ENCODE measurements around the gene LRRD1. TPM values are rescaled to one million over a fixed set of nuclear protein-coding genes. Genes with fewer than 3 reads are reported as not detected.

The LRRD1 gene
- total RNA-seq, 1 experiment from 2014 or later, result not detected

GRCh38 chr7:92161271-92161670, 17.7 kb downstream of the LRRD1 start:
- Histone ChIP-seq H2AK5ac (ENCODE audit: insufficient read length, low read length) (no peak overlapping the region), H2BK120ac (ENCODE audit: low read depth, low read length, poor library complexity, severe bottlenecking) (no peak overlapping the region), H3K23ac (ENCODE audit: insufficient read length, low read depth, low read length) (no peak overlapping the region), H3K4me2 (ENCODE audit: insufficient read depth, insufficient read length, low read length) (no peak overlapping the region), H3T11ph (ENCODE audit: low read length) (no peak overlapping the region), H3K14ac (ENCODE audit: insufficient read depth, low read length) (no peak overlapping the region), H3K9ac (ENCODE audit: extremely low read depth, insufficient read length, low read length) (no peak overlapping the region), H3K27ac (ENCODE audit: insufficient read length, low read depth, low read length) (no peak overlapping the region), H3K4me1 (ENCODE audit: insufficient read depth, low read length) (no peaks in the 10 kb centered on the region), H3K9me3 (ENCODE audit: control insufficient read depth, low read depth, low read length) (no peaks in the 10 kb centered on the region), H2BK12ac (ENCODE audit: insufficient read length, low read depth, low read length) (no peak overlapping the region), H3K18ac (ENCODE audit: insufficient read length, low read depth, low read length) (no peak overlapping the region), H3K27me3 (ENCODE audit: insufficient read depth, low read length) (no peaks in the 10 kb centered on the region), H4K5ac (ENCODE audit: insufficient read length, low read depth, low read length) (no peak overlapping the region), H3K23me2 (ENCODE audit: insufficient read length, low read depth, low read length, poor library complexity, severe bottlenecking) (no peaks in the 10 kb centered on the region), H3K4ac (ENCODE audit: low read depth, low read length) (no peak overlapping the region), H4K8ac (replicated peaks; ENCODE audit: insufficient read length, low read depth, low read length) (no peak overlapping the region), H3K79me1 (ENCODE audit: insufficient read depth, low read depth, low read length, poor library complexity, severe bottlenecking) (no peaks in the 10 kb centered on the region), H2BK20ac (ENCODE audit: low read depth, low read length, poor library complexity, severe bottlenecking) (no peak overlapping the region), H4K20me1 (ENCODE audit: control insufficient read depth, insufficient read depth, insufficient read length) (no peaks in the 10 kb centered on the region), H3K79me2 (ENCODE audit: insufficient read depth, low read length) (no peaks in the 10 kb centered on the region), H3K56ac (ENCODE audit: insufficient read length, low read depth, low read length) (no peak overlapping the region), H2AFZ (ENCODE audit: low read length) (no peak overlapping the region), H2BK5ac (ENCODE audit: insufficient read length, low read length) (no peak overlapping the region), H4K91ac (ENCODE audit: insufficient read length, low read depth, low read length) (no peak overlapping the region), H2BK15ac (ENCODE audit: low read depth, low read length) (no peak overlapping the region)
- no peak overlapping the region for H3K27ac Mint-ChIP-seq
- no peak for TF ChIP-seq CTCF (conservative IDR thresholded peaks at IDR 0.05)
- DNase-seq, result no peak
- no peak overlapping the region for H3K4me3 Mint-ChIP-seq
- no peaks in the 10 kb centered on the region for H3K27me3 Mint-ChIP-seq (ENCODE audit: low read depth)
- WGBS (ENCODE audit: extremely low coverage, insufficient read length, low lambda C conversion rate), result no CpG with 5 or more reads among the region's 1 CpG
- H3K9me3 Mint-ChIP-seq, result no peaks in the 10 kb centered on the region
- no peaks in the 10 kb centered on the region for H3K36me3 Mint-ChIP-seq (ENCODE audit: insufficient read depth in 1 of 3, low read depth in 3 of 3)
- peaks cover 0 to 4% of the 10 kb centered on the region in 2 experiments; a peak in 1 of 4 replicates for H3K4me1 Mint-ChIP-seq

Data from H9 (cell line).